ENCODE data around the gene HOXA7.

The HOXA7 gene

GRCh38 chr7:27196287-27196767, 39.9 kb upstream of the HOXA7 start:
- TF ChIP-seq CTCF (IDR thresholded peaks at IDR 0.05) = peak; percentile 83

GRCh38 chr7:27194686-27195379, 38.4 kb upstream of the HOXA7 start:
- no peak for TF ChIP-seq CTCF (IDR thresholded peaks at IDR 0.05)

GRCh38 chr7:27194002-27194352, 37.5 kb upstream of the HOXA7 start:
- TF ChIP-seq CTCF (IDR thresholded peaks at IDR 0.05) = no peak

- no peak for TF ChIP-seq CTCF (IDR thresholded peaks at IDR 0.05)
Observed at GRCh38 chr7:27193335-27194001, 37.0 kb upstream of the HOXA7 start.

- TF ChIP-seq CTCF (IDR thresholded peaks at IDR 0.05) = no peak
Observed at GRCh38 chr7:27192546-27193334, 36.3 kb upstream of the HOXA7 start.

GRCh38 chr7:27191833-27192545, 35.5 kb upstream of the HOXA7 start:
- no peak for TF ChIP-seq CTCF (IDR thresholded peaks at IDR 0.05)

GRCh38 chr7:27191161-27191731, 34.8 kb upstream of the HOXA7 start:
- no peak for TF ChIP-seq CTCF (IDR thresholded peaks at IDR 0.05)
